PC-3 (cell line): ENCODE results near the gene NFYC.

Experiments
- CTCF ChIP-seq: fragments of 300-600 bp; sonication (generic); conservative IDR thresholded peaks from 2 replicates; pipeline ENCODE4 v1.5.1; 2017; ENCODE audit warnings: antibody characterized with exemption, low read depth, mild to moderate bottlenecking, low read length
- EZH2 ChIP-seq: fragments of 300-600 bp; sonication (generic); IDR thresholded peaks from one replicate; pipeline ENCODE4 v1.6.1; 2017; ENCODE audit warnings: antibody characterized with exemption, mild to moderate bottlenecking, low read length; ENCODE audit not compliant: unreplicated experiment

GRCh38 chr1:40709802-40710278, 18.3 kb downstream of the NFYC start:
- TF ChIP-seq CTCF (no peak), EZH2 (no peak)
